ENCODE measurements around the gene VPS51. TPM values are rescaled to one million over a fixed set of nuclear protein-coding genes. Genes with fewer than 3 reads are reported as not detected.
A peak's percentile ranks its signal among the peaks of the same experiment; 100 is the strongest.
"Not testable (repeated sequence)": the region's sequence is repeated elsewhere in the genome, so short reads cannot be mapped to it uniquely, and the experiment has no call there.

Gene VPS51
- polyA plus RNA-seq, 3 donors, result 85.0 to 146 (median 138) TPM

DNA sequence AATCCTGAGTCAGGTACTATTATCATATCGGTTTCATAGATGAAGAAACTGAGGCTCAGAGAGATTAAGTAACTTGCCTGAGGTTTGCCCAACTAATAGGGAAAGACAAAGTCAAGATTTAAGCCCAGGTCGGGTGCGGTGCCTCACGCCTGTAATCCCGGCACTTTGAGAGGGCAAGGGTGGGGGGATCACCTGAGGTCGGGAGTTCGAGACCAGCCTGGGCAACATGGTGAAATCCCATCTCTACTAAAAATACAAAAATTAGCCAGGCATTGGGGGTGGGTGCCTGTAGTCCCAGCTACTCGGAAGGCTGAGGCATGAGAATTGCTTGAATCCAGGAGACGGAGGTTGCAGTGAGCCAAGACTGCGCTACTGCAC is 54.1 kb downstream of the VPS51 start:
- DNase-seq (ENCODE audit: extremely low read depth in 1 of 11, low read depth in 9 of 11, low spot score in 4 of 11), result not testable (repeated sequence)

DNA sequence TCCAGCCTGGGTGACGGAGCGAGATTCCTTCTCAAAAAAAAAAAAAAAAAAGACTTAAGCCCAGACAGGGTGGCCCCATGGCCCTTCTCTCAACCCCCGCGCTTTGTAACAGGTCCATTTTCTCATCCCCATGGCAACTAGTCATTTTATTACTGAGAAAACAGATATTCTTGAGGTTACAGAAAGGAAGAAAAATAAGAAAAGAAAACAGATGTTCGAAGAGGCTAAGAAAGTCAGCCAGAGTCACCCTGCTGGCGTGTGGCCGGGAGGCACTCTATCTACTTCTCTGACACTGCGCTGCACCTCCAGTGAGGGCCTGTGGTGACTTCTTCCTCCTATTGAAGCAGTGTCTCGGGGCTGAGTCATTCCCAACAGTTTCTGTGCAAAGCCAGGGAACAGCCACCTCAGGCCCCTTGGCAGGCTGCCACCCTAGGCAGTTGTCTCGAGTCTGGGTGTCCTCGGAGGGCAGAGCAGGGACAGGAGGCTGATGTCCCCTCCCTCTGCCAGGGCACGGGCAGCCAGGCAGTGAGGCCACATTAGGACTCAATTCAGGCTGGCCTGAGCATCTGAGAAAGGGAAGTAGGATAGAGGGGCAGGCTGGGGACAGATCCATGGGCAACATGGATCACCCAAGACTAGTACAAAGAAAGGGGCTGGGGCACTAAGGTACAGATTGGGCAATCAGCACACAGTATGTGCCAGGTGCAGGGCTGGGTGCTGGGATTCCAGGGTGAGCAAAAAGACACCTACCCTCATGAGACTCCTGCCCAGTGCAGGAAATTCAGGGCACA is 54.7 kb downstream of the VPS51 start:
- DNase-seq (ENCODE audit: extremely low read depth in 1 of 11, low read depth in 9 of 11, low spot score in 4 of 11), result peak in 2 of 11 donors; percentile 35 to 52

DNA sequence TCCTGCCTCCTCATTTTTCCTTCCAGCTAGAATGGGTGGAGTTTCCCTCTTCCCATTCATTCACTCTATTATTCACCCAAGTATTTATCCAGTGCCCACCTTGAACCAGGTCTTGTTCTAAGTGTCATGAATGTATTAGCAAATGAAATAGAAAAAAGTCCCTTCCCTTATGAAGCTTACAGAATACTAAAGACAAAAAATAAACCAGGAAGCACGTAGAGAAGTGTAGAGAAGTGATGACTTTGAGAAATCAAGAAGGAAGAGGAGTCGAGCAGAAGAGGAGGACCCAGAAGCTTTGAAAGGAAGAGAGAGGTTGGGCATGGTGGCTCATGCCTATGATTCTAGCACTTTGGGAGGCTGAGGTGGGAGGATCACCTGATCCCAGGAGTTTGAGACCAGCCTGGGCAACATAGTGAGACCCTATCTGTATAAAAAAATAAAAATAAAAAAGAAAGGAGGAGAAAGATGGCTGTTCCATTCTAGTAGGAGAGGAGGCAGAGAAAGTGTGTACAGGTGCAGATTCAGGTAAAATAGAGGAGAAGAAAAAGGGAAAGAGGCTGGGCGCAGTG is 55.4 kb downstream of the VPS51 start:
- DNase-seq (ENCODE audit: extremely low read depth in 1 of 11, low read depth in 9 of 11, low spot score in 4 of 11), result no peak

DNA sequence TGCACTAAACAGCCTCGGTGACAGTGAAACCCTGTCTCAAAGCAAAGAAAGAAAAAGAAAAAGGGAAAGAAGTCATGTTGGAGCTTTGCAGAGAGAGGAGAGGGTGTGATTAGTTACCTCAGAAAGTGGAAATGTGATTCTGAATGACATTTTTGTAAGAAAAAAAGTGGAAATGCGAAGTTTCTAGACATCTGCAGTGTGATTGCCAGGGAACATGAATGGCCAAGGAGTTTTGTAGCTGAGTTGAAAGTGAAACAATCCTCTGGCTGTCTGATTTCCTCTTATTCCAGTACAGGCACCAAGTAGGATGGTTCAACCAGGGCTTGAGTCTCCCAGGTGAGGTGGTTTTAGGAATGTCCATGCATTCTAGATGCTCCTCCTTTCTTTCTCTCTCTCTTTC is 56.1 kb downstream of the VPS51 start:
- no peak for DNase-seq (ENCODE audit: extremely low read depth in 1 of 11, low read depth in 9 of 11, low spot score in 4 of 11)

DNA sequence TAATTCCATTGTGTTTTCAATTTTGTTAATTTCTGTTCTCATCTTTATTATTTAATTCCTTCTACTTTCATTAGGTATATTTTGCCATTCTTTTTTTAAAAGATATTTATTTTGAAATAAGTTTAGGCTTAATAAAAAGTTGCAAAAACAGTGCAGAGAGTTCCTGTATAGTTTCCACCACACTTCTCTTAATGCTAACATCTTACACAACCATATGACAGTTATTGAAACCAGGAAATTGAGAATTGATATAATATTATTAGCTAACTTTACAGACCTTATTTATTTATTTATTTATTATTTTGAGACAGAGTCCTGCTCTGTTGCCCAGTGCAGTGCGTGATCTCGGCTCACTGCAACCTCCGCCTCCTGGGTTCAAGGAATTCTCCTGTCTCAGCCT is 60.2 kb downstream of the VPS51 start:
- DNase-seq (ENCODE audit: extremely low read depth in 1 of 11, low read depth in 9 of 11, low spot score in 4 of 11), result no peak

DNA sequence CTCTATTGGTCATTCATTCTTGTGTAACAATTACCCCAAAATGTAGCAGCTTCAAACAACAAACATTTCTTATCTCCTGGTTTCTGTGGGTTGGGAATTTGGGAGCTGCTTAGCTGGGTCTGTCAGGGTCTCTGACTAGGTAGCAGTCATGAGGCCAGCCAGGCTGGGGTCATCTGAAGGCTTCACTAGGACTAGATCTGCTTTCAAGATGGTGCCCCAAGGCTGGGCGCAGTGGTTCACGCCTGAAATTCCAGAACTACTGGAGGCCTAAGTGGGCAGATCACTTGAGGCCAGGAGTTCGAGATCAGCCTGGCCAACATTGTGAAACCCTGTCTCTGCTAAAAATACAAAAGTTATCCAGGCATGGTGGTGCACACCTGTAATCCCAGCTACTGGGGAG is 60.9 kb downstream of the VPS51 start:
- no peak for DNase-seq (ENCODE audit: extremely low read depth in 1 of 11, low read depth in 9 of 11, low spot score in 4 of 11)

DNA sequence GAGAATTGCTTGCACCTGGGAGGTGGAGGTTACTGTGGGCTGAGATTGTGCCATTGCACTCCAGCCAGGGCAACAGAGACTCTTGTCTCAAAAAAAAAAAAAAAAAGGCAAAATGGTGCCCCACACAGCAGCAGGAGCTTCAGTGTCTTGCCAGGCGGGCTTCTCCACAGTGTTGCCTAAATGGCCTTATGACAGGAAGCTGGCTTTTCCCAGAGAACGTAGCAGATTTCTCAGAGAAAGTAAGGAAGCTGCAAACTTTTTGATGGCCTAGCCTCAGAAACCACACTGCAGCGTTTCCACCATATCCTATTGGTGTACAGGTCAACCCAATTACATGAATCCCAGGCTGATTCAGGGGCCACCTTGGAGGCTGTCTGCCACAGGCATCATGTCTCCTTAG is 61.3 kb downstream of the VPS51 start:
- DNase-seq (ENCODE audit: extremely low read depth in 1 of 11, low read depth in 9 of 11, low spot score in 4 of 11), result no peak

DNA sequence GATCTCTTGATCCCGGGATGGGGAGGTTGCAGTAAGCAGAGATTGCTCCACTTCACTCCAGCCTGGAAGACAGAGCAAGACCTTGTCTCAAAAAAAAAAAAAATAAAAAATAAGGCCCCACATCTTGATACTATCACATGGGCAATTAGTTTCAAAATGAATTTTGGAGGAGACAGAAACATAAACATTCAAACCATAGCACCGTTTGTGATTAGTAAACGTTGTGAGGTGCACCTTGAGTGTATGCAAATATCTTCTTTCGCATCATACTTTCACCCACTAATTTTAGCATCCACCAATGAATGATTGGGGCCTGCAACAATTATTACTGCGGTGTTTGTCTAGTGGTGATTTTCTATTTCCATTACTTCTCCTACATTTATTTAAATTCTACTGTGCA is 63.0 kb downstream of the VPS51 start:
- DNase-seq (ENCODE audit: extremely low read depth in 1 of 11, low read depth in 9 of 11, low spot score in 4 of 11), result no peak

DNA sequence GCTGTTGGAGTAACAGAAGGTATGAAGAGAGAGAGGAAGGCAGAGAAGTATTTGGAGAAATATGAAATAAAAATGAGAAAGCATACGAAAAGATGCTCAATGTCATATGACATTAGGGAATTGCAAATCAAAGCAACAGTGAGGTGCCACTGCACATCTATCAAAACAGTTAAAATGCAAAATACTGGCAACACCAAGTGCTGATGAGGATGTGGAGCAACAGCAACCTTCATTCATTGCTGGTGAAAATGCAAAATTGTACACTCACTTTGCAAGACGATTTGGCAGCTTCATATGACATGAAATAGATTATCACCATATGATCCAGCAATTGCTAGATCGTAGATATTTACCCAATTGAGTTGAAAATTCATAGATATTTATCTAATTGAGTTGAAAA is 64.6 kb downstream of the VPS51 start:
- DNase-seq (ENCODE audit: extremely low read depth in 1 of 11, low read depth in 9 of 11, low spot score in 4 of 11), result no peak

Other genes with a start within 250 kb of the VPS51 start
- gene EHD1, start 217.6 kb upstream of the VPS51 start, polyA plus RNA-seq (ENCODE audit: insufficient read length in 3 of 3), result 10 to 100 TPM; 54.8 to 67.9 (median 60.8) TPM
- 10 to 100 TPM; 16.7 to 25.3 (median 21.7) TPM for gene ATG2A, start 179.0 kb upstream of the VPS51 start, polyA plus RNA-seq (ENCODE audit: insufficient read length in 3 of 3)
- gene PPP2R5B, start 171.5 kb upstream of the VPS51 start, polyA plus RNA-seq (ENCODE audit: insufficient read length in 3 of 3), result 10 to 100 TPM; 15.2 to 18.4 (median 16.1) TPM
- 1 to 10 TPM; 1.6 to 3.0 (median 2.4) TPM for gene GPHA2, start 160.3 kb upstream of the VPS51 start, polyA plus RNA-seq (ENCODE audit: insufficient read length in 3 of 3)
- 1 to 10 TPM in 2 of 3 donors, under 1 TPM in 1; 0.76 to 1.2 (median 1.1) TPM for gene MAJIN, start 124.1 kb upstream of the VPS51 start, polyA plus RNA-seq (ENCODE audit: insufficient read length in 3 of 3)
- gene BATF2, start 99.2 kb upstream of the VPS51 start, polyA plus RNA-seq (ENCODE audit: insufficient read length in 3 of 3), result 1 to 10 TPM; 2.3 to 3.5 (median 3.0) TPM
- 10 to 100 TPM; 49.0 to 73.9 (median 63.6) TPM for gene ARL2, start 82.1 kb upstream of the VPS51 start, polyA plus RNA-seq (ENCODE audit: insufficient read length in 3 of 3)
- gene SNX15, start 68.8 kb upstream of the VPS51 start, polyA plus RNA-seq (ENCODE audit: insufficient read length in 3 of 3), result 10 to 100 TPM; 21.4 to 33.1 (median 27.1) TPM
- 10 to 100 TPM in 2 of 3 donors, 1 to 10 TPM in 1; 8.8 to 18.6 (median 10.5) TPM for gene SAC3D1, start 55.0 kb upstream of the VPS51 start, polyA plus RNA-seq (ENCODE audit: insufficient read length in 3 of 3)
- gene NAALADL1, start 37.7 kb upstream of the VPS51 start, polyA plus RNA-seq (ENCODE audit: insufficient read length in 3 of 3), result 10 to 100 TPM in 2 of 3 donors, 1 to 10 TPM in 1; 9.5 to 14.5 (median 10.7) TPM
- 10 to 100 TPM; 16.3 to 24.5 (median 20.1) TPM for gene CDCA5, start 12.2 kb upstream of the VPS51 start, polyA plus RNA-seq (ENCODE audit: insufficient read length in 3 of 3)
- gene ZFPL1, start 12.0 kb upstream of the VPS51 start, polyA plus RNA-seq (ENCODE audit: insufficient read length in 3 of 3), result 10 to 100 TPM; 26.6 to 38.4 (median 30.7) TPM
- gene TM7SF2, start 15.7 kb downstream of the VPS51 start, polyA plus RNA-seq (ENCODE audit: insufficient read length in 3 of 3), result 10 to 100 TPM; 66.3 to 91.9 (median 82.8) TPM
- 1 to 10 TPM; 5.3 to 9.4 (median 9.1) TPM for gene ZNHIT2, start 21.5 kb downstream of the VPS51 start, polyA plus RNA-seq (ENCODE audit: insufficient read length in 3 of 3)
- 100 to 1,000 TPM; 528 to 810 (median 808) TPM for gene FAU, start 25.9 kb downstream of the VPS51 start, polyA plus RNA-seq (ENCODE audit: insufficient read length in 3 of 3)
- 10 to 100 TPM; 55.7 to 59.3 (median 57.2) TPM for gene MRPL49, start 26.1 kb downstream of the VPS51 start, polyA plus RNA-seq (ENCODE audit: insufficient read length in 3 of 3)
- 10 to 100 TPM; 47.9 to 53.6 (median 52.1) TPM for gene SYVN1, start 38.3 kb downstream of the VPS51 start, polyA plus RNA-seq (ENCODE audit: insufficient read length in 3 of 3)
- not detected for gene SPDYC, start 74.0 kb downstream of the VPS51 start, polyA plus RNA-seq (ENCODE audit: insufficient read length in 3 of 3)
- 100 to 1,000 TPM in 2 of 3 donors, 10 to 100 TPM in 1; 82.9 to 105 (median 104) TPM for gene CAPN1, start 85.7 kb downstream of the VPS51 start, polyA plus RNA-seq (ENCODE audit: insufficient read length in 3 of 3)
- 10 to 100 TPM; 23.8 to 31.1 (median 27.8) TPM for gene POLA2, start 165.7 kb downstream of the VPS51 start, polyA plus RNA-seq (ENCODE audit: insufficient read length in 3 of 3)
- 10 to 100 TPM in 2 of 3 donors, 1 to 10 TPM in 1; 8.8 to 12.7 (median 11.3) TPM for gene CDC42EP2, start 218.7 kb downstream of the VPS51 start, polyA plus RNA-seq (ENCODE audit: insufficient read length in 3 of 3)
- 10 to 100 TPM; 87.8 to 95.3 (median 90.7) TPM for gene DPF2, start 237.6 kb downstream of the VPS51 start, polyA plus RNA-seq (ENCODE audit: insufficient read length in 3 of 3)

Data from renal cortex interstitium (tissue), 11 donors.